GM12801 (cell line): ENCODE measurements around the gene TMTC4.

ENCODE experiments used
- CTCF ChIP-seq: IDR thresholded peaks from one replicate; pipeline ENCODE4 v1.5.1; 2011; ENCODE audit warnings: control low read depth; ENCODE audit not compliant: insufficient read length; ENCODE audit errors: extremely low read depth

TMTC4 gene

GRCh38 chr13:100636441-100636840, 38.2 kb downstream of the TMTC4 start:
- TF ChIP-seq CTCF = no peak

DNA sequence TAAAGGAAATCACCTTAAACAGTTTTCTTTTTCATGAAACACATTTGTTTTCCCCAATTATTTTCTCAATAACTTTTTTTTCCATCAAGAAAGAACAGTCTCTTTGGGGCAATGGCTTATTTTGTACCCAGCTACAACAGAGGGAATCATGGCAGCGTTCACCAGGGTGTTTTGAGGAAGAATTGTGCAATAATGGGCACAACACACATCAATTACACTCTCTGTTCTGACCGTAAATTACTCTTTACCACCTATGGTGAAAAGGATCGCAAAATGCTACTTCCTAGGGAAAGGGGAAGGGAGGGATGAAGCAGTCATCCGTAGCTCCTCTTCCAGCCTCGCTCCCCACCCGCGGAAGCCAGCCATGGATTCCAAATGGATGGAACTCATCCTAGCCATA, 38.6 kb downstream of the TMTC4 start:
- no peak for TF ChIP-seq CTCF

- no peak for TF ChIP-seq CTCF
Observed at GRCh38 chr13:100634696-100635095, 39.9 kb downstream of the TMTC4 start.

GRCh38 chr13:100633461-100633860, 41.1 kb downstream of the TMTC4 start:
- no peak for TF ChIP-seq CTCF

DNA sequence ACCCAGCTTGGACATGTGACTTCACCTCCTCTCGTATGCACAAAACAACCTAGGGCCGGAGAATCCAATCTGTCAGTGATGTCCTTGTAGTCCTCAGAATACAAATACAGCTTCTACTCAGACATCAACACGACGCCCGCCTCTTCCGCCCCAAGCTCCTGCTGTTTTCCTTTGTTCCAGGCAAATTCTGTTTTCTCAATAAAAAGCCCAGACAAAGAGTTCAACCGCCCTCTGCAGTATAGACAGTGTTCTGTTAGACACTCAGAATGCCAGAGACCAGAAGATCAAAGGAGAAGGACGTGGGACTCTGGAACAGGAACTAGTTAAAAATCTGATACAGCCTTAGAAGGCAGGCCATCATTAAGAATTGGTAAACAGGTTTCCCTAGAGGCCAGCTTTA, 44.0 kb downstream of the TMTC4 start:
- TF ChIP-seq CTCF = no peak

- TF ChIP-seq CTCF = no peak
Observed at GRCh38 chr13:100627120-100627519, 47.5 kb downstream of the TMTC4 start.

DNA sequence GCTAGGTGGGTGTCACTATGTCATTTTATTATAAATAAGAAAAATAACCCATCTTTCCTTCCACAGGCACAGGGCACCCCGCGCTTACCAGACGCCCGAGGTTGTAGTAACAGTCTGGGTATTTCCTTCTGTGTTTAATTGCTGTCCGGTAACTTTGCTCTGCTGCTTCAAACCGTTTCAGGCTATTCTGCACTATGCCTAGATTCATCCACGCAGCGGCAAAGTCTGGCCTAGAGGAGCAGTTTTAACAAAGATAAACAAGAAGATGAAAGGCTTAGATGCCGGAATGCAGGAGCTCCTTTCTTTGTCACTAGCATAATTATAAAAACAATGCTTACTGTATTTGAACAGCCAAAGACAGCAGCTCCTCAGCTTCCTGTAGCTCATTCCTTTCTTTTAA, 49.1 kb downstream of the TMTC4 start:
- no peak for TF ChIP-seq CTCF

DNA sequence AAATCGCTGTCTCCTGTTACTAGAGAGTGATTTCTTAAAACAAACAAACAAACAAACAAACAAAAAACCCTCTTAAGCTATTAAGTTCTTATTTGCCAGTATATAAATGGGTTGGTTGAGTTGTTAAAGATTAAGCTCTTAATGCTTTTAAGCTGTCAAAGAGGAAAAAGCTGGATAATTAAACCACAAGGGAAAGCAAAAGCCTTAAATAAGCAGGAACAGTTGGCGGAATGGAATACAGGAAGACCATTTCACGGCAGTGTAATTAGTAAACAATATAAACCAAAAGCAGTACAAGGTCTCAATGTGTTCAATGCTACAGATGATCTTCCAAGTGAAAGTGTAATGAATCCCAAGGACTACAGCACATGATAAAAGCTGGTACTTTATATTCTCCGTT, 53.8 kb downstream of the TMTC4 start:
- no peak for TF ChIP-seq CTCF
